ENCODE data around the gene MZT2B. TPM values are rescaled to one million over a fixed set of nuclear protein-coding genes. Genes with fewer than 3 reads are reported as not detected.
"Not testable (repeated sequence)": the region's sequence is repeated elsewhere in the genome, so short reads cannot be mapped to it uniquely, and the experiment has no call there.

The MZT2B gene
- total RNA-seq, 6 experiments from 2014 or later, result 259 to 361 (median 309) TPM

GRCh38 chr2:130142396-130143265 is 39.4 kb upstream of the MZT2B start:
- not testable (repeated sequence) for H3K4me3 Mint-ChIP-seq; H3K4me1 Mint-ChIP-seq (ENCODE audit: low read depth); H3K27ac Mint-ChIP-seq; H3K9me3 Mint-ChIP-seq; H3K36me3 Mint-ChIP-seq (ENCODE audit: low read depth); H3K27me3 Mint-ChIP-seq (ENCODE audit: insufficient read depth); DNase-seq

- H3K27me3 Mint-ChIP-seq (ENCODE audit: insufficient read depth); H3K9me3 Mint-ChIP-seq; H3K36me3 Mint-ChIP-seq (ENCODE audit: low read depth); DNase-seq; H3K27ac Mint-ChIP-seq; H3K4me1 Mint-ChIP-seq (ENCODE audit: low read depth): not testable (repeated sequence)
- H3K4me3 Mint-ChIP-seq, result peak overlapping the region; percentile 88
Observed at GRCh38 chr2:130143266-130144039, 38.6 kb upstream of the MZT2B start.

GRCh38 chr2:130145006-130145414 is 37.1 kb upstream of the MZT2B start, which contains the start of gene CCDC74B:
Gene CCDC74B (minus strand): TSS chr2:130145112. CDS start chr2:130144996, 116 bp downstream.
- not testable (repeated sequence) for H3K36me3 Mint-ChIP-seq (ENCODE audit: low read depth); H3K27me3 Mint-ChIP-seq (ENCODE audit: insufficient read depth); H3K4me1 Mint-ChIP-seq (ENCODE audit: low read depth); H3K9me3 Mint-ChIP-seq
- peak; percentile 51 for DNase-seq
- Mint-ChIP-seq H3K4me3 (peak within 1 kb of the TSS; percentile 88), H3K27ac (peak within 1 kb of the TSS; percentile 86)

GRCh38 chr2:130148515-130148914 is 33.5 kb upstream of the MZT2B start:
- not testable (repeated sequence) for H3K27ac Mint-ChIP-seq; H3K27me3 Mint-ChIP-seq (ENCODE audit: insufficient read depth)

GRCh38 chr2:130150181-130151144 is 31.6 kb upstream of the MZT2B start:
- H3K36me3 Mint-ChIP-seq (ENCODE audit: low read depth), result no peaks in the 10 kb centered on the region
- H3K4me1 Mint-ChIP-seq (ENCODE audit: low read depth), result no peaks in the 10 kb centered on the region
- H3K4me3 Mint-ChIP-seq, result no peak overlapping the region
- TF ChIP-seq CTCF (IDR thresholded peaks at IDR 0.05), result no peak
- no peaks in the 10 kb centered on the region for H3K9me3 Mint-ChIP-seq
- no peak for DNase-seq
- no peak overlapping the region for H3K27ac Mint-ChIP-seq
- no peaks in the 10 kb centered on the region for H3K27me3 Mint-ChIP-seq (ENCODE audit: insufficient read depth)

More at GRCh38 chr2:130148515-130148914, 33.5 kb upstream of the MZT2B start:
- not testable (repeated sequence) for H3K9me3 Mint-ChIP-seq; H3K4me3 Mint-ChIP-seq; H3K36me3 Mint-ChIP-seq (ENCODE audit: low read depth); DNase-seq; H3K4me1 Mint-ChIP-seq (ENCODE audit: low read depth)

- H3K36me3 Mint-ChIP-seq (ENCODE audit: low read depth); H3K9me3 Mint-ChIP-seq; H3K27ac Mint-ChIP-seq; H3K27me3 Mint-ChIP-seq (ENCODE audit: insufficient read depth); H3K4me1 Mint-ChIP-seq (ENCODE audit: low read depth); H3K4me3 Mint-ChIP-seq; DNase-seq: not testable (repeated sequence)
Observed at GRCh38 chr2:130151145-130151512, 30.9 kb upstream of the MZT2B start.

- not testable (repeated sequence) for DNase-seq; H3K27ac Mint-ChIP-seq; H3K36me3 Mint-ChIP-seq (ENCODE audit: low read depth); H3K9me3 Mint-ChIP-seq; H3K4me1 Mint-ChIP-seq (ENCODE audit: low read depth); H3K27me3 Mint-ChIP-seq (ENCODE audit: insufficient read depth); H3K4me3 Mint-ChIP-seq
Observed at GRCh38 chr2:130152136-130152815, 29.8 kb upstream of the MZT2B start.

Measured in HFFc6 (cell line).